PFSK-1 (cell line): ENCODE data around the gene CHSY3.

Experiments used
- FOXP2 ChIP-seq: optimal IDR thresholded peaks from 2 replicates; pipeline ENCODE3; 2011; ENCODE audit warnings: borderline replicate concordance, control low read depth, inconsistent platforms; ENCODE audit not compliant: insufficient read depth; ENCODE audit errors: extremely low read length, extremely low read depth
- POLR2AphosphoS5 ChIP-seq: IDR thresholded peaks from 2 replicates; pipeline ENCODE4 v1.6.1; 2012; ENCODE audit warnings: low read depth, mild to moderate bottlenecking, control low read depth, low read length, moderate library complexity
- REST ChIP-seq, 2 experiments: IDR thresholded peaks; 2 replicates each; pipeline versions ENCODE4 v1.6.1 to v1.8.0; 2011 to 2012; ENCODE audit warnings: low read depth in 2 of 2, low read length in 2 of 2, control low read depth in 1 of 2, inconsistent platforms in 1 of 2, mild to moderate bottlenecking in 1 of 2, moderate library complexity in 1 of 2; ENCODE audit not compliant: insufficient read depth in 1 of 2
- SIN3A ChIP-seq: IDR thresholded peaks from 2 replicates; pipeline ENCODE4 v1.6.1; 2012; ENCODE audit warnings: mild to moderate bottlenecking, low read length, moderate library complexity, borderline replicate concordance; ENCODE audit not compliant: insufficient read depth
- TAF1 ChIP-seq: IDR thresholded peaks from 2 replicates; pipeline ENCODE4 v1.6.1; 2012; ENCODE audit warnings: low read length, control low read depth, borderline replicate concordance; ENCODE audit not compliant: insufficient read depth

GRCh38 chr5:130066644-130067043 is 162.4 kb downstream of the CHSY3 start:
- TF ChIP-seq SIN3A (no peak), POLR2AphosphoS5 (no peak), TAF1 (no peak), FOXP2 (no peak), REST (IDR thresholded peaks at IDR 0.05; ENCODE audit: insufficient read depth in 1 of 2, low read depth in 2 of 2, low read length in 2 of 2) (no peak)
